ENCODE measurements around the gene LRRC17.
"Not testable (repeated sequence)": the region's sequence is repeated elsewhere in the genome, so short reads cannot be mapped to it uniquely, and the experiment has no call there.

Gene LRRC17

DNA sequence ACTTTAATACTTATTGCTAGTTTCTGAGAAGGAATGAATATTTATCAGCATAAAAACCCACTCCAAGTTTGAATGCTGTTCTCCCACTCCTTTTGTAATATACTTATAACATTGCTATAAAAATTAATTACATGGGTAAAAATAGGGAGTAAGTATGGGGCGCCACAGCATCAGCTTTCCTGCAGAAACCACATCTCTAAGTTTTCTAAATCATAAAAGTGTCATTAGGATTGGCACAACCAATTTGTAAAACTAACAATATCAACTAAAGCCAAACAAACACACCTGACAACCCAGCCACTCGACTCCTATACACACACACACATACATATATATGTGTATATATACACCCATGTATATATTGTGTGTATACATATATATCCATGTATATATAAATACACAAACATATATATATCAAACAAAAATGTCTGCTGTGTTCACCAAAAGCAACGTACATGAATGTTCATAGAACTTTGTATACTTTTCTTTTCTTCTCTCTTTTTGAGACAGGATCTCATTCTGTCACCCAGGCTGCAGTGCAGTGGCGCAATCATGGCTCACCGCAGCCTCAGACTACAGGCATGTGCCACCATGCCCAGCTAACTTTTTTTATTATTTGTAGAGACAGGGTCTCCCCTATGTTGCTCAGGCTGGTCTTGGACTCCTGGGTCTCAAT is 14.8 kb upstream of the LRRC17 start:
- DNase-seq (ENCODE audit: low read depth) = no peak

GRCh38 chr7:102898532-102898859 is 14.3 kb upstream of the LRRC17 start:
- no peak for DNase-seq (ENCODE audit: low read depth)

- not testable (repeated sequence) for DNase-seq (ENCODE audit: low read depth)
Observed at GRCh38 chr7:102902052-102902451, 10.7 kb upstream of the LRRC17 start.

GRCh38 chr7:102903576-102903975 is 9.2 kb upstream of the LRRC17 start:
- DNase-seq (ENCODE audit: low read depth) = not testable (repeated sequence)

DNA sequence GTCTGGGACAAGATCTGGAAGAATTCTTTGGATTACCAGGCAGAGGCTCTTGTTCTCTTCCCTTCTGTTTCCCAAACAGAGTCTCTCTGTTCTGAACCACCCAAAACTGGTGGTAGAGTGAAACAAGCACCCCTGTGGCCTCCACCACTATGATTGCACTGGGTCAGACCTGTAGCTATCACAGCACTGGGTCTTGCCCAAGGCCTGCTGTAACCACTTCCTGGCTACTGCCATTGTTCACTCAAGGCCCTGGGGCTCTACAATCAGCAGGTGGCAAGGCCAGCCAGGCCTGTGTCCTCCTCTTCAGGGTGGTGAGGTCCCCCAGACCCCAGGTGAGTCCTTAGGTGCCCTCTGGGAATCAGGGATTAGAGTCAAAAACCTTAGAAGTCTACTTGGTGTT is 4.1 kb upstream of the LRRC17 start:
- no peak for DNase-seq (ENCODE audit: low read depth)

GRCh38 chr7:102913826-102914225 is 1.0 kb downstream of the LRRC17 start:
- DNase-seq (ENCODE audit: low read depth) = no peak

DNA sequence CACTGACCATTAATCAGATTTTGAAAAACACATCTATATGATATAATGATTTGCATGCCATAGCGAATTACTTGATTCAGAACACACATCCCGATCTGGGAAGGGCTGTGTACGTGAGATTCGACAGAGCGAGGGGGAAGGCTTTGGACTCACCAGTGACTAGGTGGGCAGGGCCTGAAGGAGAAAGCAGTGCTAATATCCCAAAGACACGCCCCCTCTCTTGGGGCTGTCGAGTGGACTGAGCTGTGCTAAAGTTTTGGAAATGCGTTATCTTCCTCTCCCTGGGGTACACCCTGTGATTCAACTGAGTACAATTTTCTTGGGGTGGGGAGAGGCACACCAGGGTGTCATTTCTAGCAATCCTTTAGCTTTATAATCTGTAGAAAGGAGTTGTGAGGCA is 1.8 kb downstream of the LRRC17 start:
- no peak for DNase-seq (ENCODE audit: low read depth)

DNA sequence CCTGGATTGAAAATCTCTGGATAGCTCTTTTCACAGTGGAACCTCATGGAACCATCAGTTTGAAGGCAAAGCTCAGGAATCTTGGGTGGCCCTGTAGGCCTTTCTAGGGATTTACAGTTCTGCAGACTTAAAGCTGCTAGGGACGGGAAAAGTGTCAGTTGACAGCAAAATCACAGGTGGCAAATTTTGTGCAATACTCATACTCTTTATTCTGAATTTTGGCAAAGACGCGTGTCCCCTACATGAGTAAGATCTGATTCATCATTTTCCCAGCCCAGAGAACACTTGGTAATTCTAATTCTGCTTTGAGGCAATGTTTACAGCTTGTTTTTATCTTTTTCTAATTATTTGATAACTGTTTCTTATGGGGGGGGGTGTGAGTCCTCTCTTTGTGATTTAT is 3.6 kb downstream of the LRRC17 start:
- DNase-seq (ENCODE audit: low read depth) = no peak

GRCh38 chr7:102916881-102917280 is 4.1 kb downstream of the LRRC17 start:
- no peak for DNase-seq (ENCODE audit: low read depth)

DNA sequence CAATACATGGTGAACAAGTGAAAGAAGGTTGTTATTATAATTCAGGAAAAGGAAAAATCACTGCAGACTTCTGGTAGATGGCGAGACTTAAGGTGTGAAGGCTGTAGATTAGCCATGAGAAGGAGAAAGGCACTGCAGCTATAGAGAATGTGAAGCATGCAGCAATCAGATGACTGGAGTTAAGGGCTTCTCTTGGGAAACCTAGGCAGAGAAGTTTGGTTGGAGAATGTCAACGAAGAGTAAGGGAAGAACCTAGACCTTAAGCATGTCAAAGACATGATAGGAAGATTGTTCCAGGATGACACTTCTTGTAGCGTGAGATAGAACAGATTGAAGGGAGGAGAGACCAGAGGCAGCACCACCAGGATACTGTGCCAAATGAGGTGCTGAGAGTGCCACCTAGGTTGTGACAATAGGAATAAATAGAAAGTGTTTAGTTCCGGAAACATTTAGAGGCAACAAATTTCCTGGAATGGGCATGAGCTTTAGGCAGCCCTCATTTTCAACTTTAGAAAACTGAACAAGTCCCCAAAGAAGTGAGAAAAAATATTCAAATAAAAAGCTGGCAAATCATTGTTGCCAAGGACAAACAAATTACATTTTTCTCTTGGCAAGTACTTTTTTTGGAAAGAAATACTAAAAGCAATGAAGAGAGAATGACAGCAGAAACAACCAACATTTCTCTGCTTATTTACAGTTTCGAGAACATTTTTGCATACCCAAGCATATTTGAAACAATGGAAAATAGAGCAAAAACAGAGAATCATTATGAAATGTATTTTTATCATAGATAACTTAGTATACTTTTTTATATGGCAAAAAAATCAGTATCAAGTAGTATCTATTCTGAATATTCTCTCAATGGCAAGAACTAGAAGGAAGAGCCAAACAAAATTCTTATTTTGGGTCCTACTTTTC is 4.9 kb downstream of the LRRC17 start:
- DNase-seq (ENCODE audit: low read depth) = no peak

- no peak for DNase-seq (ENCODE audit: low read depth)
Observed at GRCh38 chr7:102918845-102919244, 6.0 kb downstream of the LRRC17 start.

DNA sequence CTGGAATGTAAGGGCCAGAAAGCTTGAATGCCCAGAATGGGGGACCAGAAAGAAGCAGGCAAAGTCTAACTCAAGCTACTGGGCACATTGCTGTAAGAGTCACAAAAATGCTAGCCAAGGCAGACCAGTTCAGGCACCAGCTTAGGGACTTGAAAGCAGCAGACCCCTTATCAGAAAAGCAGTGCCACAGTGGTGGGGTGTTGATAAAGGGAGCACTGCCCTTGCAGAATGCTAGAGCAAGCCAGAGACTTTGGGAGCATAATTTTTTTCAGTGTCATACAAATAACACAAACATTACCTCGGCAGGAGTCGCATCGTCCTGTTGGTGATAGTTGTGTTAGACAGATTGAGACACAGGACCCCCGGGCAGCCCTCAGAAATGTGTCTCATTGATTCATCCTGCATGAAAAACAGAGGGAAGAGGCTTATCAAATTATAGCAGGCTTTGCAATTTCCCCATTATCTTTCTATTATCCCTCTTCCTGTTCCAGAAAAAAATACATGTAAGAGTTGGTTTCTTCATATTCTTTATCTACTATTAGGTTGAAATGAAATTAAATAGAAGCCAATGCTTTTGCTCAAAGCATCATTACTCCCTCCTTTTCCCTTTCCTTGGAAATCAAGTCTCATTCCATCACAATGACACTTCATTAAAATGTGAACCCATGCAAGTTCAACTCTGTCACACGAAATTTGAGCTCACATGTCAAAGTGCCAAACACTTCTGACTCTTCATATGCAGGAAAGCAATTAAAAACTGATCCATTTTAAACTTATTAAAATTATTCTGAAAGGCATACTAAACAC is 13.4 kb downstream of the LRRC17 start:
- DNase-seq (ENCODE audit: low read depth) = peak; percentile 42

GRCh38 chr7:102926783-102927140 is 14.0 kb downstream of the LRRC17 start:
- no peak for DNase-seq (ENCODE audit: low read depth)

GRCh38 chr7:102927312-102927933 is 14.6 kb downstream of the LRRC17 start:
- DNase-seq (ENCODE audit: low read depth) = no peak

DNA sequence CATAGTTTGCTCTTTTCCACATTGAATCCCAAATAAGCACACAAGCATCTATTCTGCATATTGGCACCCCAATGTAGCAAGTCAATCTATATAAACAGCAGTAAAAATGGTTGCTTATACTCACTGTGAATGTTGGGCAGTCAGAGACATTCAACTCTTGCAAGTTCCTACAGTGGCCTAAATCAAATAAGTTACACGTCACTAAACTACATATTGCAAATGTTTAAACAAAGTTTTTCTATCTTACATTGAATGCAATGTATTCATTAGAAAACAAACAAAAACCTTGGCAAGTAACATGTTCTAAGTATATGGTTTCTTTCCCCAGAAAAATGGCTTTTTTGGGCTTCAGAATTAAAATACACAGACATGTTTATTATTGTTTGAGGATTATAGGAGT is 19.0 kb downstream of the LRRC17 start:
- DNase-seq (ENCODE audit: low read depth) = no peak

GRCh38 chr7:102933763-102934162 is 21.0 kb downstream of the LRRC17 start:
- DNase-seq (ENCODE audit: low read depth) = peak; percentile 79

- DNase-seq (ENCODE audit: low read depth) = no peak
Observed at GRCh38 chr7:102934239-102934638, 21.4 kb downstream of the LRRC17 start.

- no peak for DNase-seq (ENCODE audit: low read depth)
Observed at GRCh38 chr7:102934701-102935100, 21.9 kb downstream of the LRRC17 start.

DNA sequence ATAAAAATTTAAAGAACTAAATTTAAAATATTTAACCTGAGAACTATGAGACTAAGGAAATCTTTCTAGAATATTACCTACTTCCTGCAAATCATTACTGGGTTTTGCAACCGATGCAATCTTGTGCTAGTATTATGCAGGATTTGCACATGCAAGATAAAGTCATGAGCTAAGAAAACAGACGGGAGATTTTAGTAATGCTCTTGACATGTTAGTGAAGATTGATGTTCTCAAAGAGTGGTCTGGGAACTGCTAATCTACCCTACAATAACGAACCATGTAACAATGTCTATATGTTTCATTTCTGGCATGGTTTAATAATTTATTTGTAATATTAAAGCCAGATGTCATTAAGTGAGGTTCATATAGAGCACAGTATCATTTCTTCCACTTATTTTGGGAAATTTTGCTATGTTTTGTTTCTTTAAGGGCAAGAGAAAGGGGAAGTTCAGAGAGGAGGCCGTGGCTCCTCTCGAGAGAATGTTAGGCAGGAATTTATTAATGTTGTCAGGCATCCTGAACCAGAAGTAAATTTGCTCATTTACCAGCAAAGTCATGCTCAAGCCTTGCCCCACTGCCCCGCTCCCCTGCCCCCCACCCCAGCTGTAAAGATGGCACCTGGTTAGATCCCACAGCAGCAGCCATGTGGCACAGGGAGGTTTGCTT is 22.8 kb downstream of the LRRC17 start:
- no peak for DNase-seq (ENCODE audit: low read depth)

- DNase-seq (ENCODE audit: low read depth) = no peak
Observed at GRCh38 chr7:102938679-102939078, 25.9 kb downstream of the LRRC17 start.

GRCh38 chr7:102942181-102942866 is 29.5 kb downstream of the LRRC17 start:
- no peak for DNase-seq (ENCODE audit: low read depth)

Measured in GM04503 (cell line).